ENCODE results near the gene TMEM150B.

TMEM150B gene

GRCh38 chr19:55354698-55355212 lies 29.6 kb upstream of the TMEM150B start, which contains the start of gene COX6B2:
COX6B2 (minus strand) TSS chr19:55354719; CDS start chr19:55354521, 198 bp downstream.
- DNase-seq (ENCODE audit: low spot score) = no peak

- DNase-seq (ENCODE audit: low spot score) = no peak
Measured at GRCh38 chr19:55353803-55354697, 28.9 kb upstream of the TMEM150B start.

DNA sequence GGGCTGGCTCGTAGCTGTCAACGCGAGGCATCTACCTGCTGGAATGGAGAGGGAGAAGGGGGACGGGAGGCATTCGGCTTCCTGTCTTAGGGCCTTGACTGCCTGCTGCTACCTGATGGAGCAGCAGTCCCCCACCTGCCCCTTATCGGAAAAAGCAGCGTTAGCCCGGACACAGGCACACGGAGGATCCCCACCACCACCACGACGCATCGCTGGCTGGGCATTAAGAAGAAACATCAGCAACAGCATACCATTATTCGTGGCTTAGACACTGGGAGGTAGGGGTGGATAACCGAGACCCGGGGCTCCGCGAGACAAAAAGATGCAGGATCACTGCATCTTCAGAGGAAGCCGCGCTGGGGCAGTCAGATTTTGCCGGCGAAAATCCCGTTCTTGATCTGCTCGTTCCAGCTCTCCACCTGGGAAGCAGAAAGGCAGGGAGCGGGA lies 28.2 kb upstream of the TMEM150B start:
- DNase-seq (ENCODE audit: low spot score) = no peak

GRCh38 chr19:55352549-55353145 lies 27.5 kb upstream of the TMEM150B start:
- no peak for DNase-seq (ENCODE audit: low spot score)

DNA sequence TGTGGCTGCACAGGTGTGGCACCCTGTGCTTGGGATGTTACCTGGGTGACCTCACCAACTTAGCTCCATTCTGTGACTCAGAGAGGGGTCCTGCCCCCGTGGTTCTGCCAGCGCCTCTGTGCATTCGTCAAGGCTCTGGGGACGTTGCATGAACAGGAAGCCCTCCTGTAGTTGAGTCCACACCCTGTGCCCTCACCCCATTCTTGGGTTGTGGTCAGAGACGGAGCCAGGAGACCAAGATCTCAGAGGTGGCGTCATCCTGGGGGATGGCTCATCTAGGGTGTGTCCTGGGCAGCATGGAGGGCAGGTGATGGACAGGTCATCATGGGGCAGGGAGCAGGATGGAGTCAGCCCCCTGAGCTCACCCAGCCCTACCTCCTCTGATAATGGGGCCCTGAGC lies 26.9 kb upstream of the TMEM150B start:
- DNase-seq (ENCODE audit: low spot score) = no peak

DNA sequence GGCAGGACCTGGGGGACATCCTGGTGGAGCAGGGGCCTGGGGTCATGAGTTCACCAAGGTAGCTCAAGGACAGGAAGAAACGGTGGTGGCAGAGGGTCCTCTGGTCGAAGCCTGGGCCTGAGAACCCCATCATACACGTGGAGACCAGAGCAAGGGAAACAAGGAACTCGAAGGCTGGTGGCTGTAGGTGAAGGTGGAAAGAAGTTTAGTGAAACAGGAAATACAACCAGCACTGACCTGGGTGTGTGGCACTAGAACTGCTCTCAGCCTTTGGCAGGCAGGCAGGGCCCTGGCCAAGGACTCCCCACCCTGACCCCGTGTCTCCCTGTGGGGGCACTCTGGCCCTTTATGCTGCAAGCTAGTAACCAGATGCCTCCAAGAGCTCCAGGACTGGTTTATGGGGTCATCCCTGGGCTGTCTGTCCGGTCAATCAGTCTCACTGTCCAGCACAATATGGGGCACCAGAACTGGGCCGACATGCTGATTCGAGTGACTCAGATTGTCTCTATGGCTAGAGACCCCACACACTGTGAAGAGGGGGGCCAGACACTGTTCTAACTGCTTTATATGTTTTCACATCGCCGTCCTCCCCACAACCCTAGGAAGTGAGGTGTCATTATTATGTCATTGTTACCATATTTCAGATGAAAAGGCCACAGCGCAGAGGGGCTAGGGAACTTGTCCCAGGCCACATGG lies 25.6 kb upstream of the TMEM150B start:
- DNase-seq (ENCODE audit: low spot score) = no peak

- DNase-seq (ENCODE audit: low spot score) = peak; percentile 59
Measured at GRCh38 chr19:55348317-55349034, 23.3 kb upstream of the TMEM150B start.

GRCh38 chr19:55347442-55348009 lies 22.4 kb upstream of the TMEM150B start:
- DNase-seq (ENCODE audit: low spot score) = no peak

- DNase-seq (ENCODE audit: low spot score) = no peak
Measured at GRCh38 chr19:55346725-55347441, 21.7 kb upstream of the TMEM150B start.

DNA sequence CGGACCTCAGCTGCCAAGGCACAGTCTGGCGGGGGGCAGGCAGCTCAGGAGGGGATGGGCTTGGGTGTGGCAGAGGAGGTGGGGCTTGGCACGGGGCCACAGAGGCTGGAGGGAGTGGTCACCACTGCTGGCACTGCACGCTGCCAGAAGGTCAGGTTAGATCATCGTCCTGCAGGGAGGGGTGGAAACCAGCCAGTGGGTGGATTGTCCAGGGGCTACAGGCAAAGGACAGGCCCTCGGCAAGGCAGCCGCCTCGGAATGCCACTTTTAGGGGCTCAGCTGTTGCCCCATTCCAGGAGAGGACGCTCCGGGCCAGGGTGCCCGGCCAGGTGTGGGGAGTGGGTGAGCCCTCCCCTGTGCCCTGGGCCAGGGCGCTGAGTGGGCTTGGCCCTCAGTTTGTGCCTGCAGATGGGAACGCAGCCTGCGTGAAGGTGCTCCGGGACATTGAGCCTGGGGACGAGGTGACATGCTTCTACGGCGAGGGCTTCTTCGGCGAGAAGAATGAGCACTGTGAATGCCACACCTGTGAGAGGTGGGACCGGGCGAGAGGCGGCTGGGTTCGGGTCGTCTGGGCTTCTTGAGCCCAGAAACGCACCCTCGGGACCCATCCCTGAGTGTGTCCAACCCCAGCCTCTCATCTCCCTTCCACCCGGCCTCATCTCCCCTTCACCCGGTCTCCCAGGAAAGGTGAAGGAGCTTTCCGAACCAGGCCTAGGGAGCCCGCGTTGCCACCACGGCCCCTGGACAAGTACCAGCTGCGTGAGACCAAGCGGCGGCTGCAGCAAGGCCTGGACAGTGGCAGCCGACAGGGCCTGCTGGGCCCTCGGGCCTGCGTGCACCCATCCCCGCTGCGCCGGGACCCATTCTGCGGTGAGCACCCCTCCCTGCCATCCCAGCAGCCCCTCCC lies 20.9 kb upstream of the TMEM150B start:
- DNase-seq (ENCODE audit: low spot score) = peak; percentile 80

DNA sequence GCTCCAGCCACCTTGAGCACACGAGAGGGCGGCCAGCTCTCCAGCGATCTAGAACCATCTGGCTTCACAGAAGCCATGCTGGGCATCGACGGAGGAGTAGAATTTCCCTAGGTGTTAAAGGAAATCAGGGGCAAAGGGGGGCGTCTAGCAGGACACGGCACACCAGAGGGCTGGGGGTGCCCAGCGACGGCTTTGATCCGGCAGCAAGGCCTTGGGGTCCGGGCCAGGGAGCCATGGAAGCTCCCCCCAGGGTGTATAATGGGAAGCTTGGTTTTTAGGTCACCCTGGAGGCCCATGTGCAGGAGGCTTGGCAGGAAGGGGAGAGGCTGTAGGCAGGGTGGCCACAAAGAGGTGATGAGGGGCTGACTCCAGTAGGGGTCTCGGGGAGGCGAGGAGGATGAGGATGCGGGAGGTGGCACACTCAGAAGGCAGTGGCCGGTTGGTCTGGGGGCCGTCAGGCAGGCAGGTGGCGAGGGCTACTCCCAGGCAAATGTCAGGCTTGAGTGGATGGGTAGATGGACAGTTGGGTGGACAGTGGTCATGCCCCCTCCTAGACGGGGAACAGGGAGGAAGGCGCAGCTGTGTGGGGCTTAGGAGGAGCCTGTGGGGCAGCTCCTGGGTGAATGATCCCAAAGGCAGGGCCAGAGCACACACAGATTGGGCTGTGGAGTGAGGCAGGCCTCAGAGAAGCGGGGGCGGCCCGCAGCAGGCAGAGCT lies 20.1 kb upstream of the TMEM150B start:
- no peak for DNase-seq (ENCODE audit: low spot score)

DNA sequence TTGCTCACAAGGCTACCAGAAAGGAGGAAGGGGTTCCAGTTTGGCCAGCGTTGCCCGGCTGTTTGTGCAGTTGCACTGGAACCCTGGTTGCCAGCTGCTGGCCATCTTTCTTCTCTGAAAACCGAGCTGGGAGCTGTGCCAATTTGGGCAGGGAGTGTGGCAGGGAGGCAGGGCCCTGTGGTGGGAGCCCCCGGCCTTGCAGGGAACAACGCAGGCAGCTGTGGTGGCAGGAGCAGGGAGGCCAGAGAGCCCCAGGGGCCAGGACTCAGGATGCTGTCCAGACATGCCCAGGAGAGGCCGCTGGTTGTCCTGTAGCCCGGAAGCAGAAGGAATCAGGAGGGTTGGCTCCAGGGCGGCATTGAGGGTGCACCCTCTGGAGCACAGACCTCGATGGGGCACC lies 19.3 kb upstream of the TMEM150B start:
- no peak for DNase-seq (ENCODE audit: low spot score)

GRCh38 chr19:55341595-55342531 lies 16.7 kb upstream of the TMEM150B start:
- no peak for DNase-seq (ENCODE audit: low spot score)

- peak; percentile 82 for DNase-seq (ENCODE audit: low spot score)
Measured at GRCh38 chr19:55341171-55341588, 16.0 kb upstream of the TMEM150B start.

DNA sequence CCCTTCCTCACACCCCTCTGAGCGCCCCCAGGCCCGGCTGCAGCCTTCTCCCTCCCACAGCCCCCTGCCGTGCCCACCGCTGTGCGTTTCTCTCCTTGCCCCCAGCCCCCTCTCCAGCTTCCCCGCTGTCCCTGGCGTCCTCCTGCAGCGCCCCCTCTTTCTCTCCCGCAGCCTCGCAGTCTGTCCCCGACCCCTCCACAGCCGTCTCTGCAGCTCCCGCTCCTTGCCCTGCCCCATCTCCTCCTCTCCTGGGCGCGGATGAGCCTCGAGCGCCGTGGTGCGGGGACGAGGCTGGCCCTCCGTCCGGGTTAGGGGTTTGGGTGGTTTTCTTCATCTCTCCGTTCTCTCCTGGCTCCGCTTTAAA lies 15.6 kb upstream of the TMEM150B start:
- DNase-seq (ENCODE audit: low spot score) = no peak

- DNase-seq (ENCODE audit: low spot score) = no peak
Measured at GRCh38 chr19:55339889-55340783, 15.0 kb upstream of the TMEM150B start.
